DLD1 (cell line): Measurements from ENCODE around the gene OR51B6.
"Not testable (repeated sequence)": the region's sequence is repeated elsewhere in the genome, so short reads cannot be mapped to it uniquely, and the experiment has no call there.

Experiments
- in situ Hi-C: cut with HindIII; loops from 2 replicates; pipeline ENCODE4 v1.10.0; 2017; ENCODE audit warnings: low sequenced_read_pairs

OR51B6 gene

DNA sequence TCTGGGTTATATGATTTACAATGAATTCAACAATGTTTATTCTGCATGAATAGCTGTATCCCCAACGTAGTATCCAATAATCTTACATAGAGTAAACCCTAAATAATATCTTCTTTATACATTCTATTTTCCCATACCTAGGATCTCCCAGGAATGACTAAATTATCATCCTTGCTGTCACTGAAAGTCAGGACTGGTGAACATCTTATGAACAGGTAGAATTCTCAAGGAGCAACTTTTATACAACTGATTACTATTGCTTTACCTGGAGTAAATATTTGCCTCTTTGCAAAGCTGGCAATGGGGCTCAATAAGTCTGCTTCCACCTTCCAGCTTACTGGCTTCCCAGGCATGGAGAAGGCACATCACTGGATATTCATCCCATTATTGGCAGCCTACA, at the start of gene OR51B6:
Gene OR51B6, plus strand, starts transcription at position 301 of the 400 bp plus-strand sequence. Its CDS starts 0 bp downstream, at position 301.
- in situ Hi-C loops, result no loop called here

DNA sequence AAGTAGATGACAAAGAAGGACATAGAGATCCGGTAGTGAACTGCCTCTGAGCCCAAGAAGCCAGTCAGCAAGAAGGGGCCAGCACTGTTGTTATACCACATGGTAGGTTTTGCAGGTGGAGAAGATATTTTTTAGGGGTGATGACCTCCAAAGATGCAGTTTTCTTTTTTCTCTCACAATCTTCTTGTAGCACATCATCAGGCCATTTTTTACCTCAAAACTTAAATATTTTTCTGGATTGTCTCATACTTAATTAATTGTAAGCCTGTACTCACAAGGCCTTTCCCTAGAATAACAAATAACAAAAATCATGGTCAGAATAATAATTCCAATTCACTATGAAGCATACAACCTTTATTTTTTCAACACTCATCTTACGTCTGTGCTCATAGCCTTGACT, 49.5 kb upstream of the OR51B6 start, which contains the start of gene OR51B4:
Gene OR51B4, minus strand, starts transcription at position 101 of the 400 bp plus-strand sequence. Its CDS starts 0 bp downstream, at position 101.
- in situ Hi-C loops, result no loop called here

DNA sequence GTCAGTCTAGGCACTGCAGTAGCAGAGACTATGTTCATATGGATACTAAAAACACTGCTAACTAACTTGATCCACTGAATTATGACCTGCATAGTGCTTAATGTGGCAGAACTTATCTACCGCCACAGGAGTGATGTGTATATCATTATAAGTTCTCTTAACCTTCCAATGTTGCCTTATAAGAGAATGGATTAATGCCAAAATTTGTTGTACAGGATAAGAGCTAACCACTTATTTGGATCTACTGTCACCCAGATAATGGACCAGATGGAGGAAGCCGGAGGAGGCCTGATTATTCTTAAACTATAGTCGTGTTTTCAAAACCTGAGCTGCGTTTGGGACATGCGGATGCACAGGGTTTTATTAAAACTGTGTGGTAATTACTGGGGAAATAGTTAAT, 47.7 kb upstream of the OR51B6 start:
- in situ Hi-C loops, result no loop called here

DNA sequence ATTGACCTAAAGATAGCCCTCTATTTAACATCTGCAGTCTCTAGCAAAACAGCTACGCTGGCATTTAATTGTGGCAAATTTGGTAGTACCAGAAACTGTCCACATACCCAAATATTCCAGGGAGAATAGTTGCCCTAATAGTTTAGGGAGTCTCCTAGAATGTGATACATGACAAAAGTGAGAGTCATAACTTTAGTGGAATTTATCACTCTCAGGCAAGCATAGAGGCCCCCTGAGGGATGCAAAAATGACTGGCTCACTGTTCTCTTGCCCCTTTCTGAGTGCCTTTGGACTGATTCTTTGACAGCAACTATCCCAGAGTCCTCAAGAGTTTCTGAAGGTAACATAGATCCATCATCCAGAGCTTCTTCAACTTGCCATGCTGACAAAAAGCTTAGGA, 47.3 kb upstream of the OR51B6 start:
- in situ Hi-C loops, result no loop called here

DNA sequence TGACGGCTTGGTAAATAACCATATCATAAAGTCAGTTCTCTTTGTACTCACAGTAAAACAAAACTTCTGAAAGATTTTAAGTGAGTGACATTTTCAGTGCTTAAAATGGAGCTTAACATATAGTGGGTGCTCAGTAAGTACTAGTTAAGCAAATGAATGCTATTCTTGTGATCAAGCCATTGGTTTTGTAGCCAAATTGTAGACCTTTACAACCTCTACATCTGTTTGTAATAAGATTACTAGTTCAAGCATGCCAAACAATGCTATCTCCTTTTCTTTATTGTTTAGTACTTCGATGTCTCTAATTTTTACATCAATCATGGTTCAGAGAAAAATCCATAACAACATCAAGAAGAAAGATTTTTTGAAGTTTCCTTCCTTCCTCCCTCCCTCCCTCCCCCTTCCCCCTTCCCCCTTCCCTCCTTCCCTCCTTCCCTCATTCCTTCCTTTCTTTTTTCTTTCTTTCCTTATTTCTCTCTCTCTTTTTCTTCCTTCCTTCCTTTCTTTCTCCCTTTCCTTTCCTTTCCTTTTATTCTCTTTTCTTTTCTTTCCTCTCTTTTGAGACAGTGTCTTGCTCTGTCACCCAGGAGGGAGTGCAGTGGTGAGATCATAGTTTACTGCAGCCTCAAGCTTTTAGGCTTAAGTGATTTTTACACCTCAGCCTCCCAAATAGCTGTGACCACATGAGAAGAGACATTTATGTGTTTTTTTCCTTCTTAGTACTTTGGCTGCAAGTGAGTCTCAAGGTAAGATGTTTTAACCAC, 43.9 kb upstream of the OR51B6 start:
- in situ Hi-C loops, result no loop called here

DNA sequence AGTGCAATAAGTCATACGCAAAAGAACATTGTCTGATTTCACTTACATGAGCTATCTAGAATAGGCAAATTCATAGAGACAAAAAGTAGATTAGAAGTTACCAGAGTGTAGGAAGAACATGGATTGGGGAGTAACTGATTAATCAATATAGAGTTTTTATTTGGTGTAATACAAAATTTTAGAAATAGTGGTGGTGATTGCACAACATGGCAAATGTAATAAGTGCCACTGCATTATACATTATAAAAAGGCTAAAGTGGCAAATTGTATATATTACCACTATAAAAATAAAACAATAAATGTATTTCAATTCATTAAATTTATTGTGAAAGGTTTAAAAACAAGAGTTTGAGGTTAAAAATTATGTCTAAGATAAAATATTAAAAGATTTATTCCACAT, 40.9 kb upstream of the OR51B6 start:
- in situ Hi-C loops, result no loop called here

DNA sequence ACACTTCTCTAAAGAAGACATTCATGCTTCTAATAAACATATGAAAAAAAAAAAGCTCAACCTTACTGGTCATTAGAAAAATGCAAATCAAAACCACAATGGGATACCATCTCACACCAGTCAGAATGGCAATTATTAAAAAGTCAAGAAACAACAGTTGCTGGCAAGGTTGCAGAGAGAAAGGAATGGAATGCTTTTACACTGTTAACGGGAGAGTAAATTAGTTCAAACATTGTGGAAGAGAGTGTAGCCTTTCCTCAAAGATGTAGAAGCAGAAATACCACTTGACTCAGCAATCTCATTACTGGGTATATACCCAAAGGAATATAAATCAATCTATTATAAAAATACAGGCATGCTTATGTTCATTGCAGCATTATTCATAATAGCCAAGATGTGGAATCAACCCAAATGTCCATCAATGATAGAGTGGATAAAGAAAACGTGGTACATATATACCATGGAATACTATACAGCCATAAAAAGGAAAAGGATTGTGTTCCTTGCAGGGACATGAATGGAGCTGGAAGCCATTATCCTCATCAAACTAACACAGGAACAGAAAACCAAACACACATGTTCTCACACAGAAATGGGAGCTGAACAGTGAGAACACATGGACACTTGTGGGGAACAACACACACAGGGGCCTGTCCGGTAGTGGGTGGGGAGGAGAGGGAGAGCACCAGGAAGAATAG, 37.8 kb upstream of the OR51B6 start:
- in situ Hi-C loops, result not testable (repeated sequence)

- in situ Hi-C loops, result no loop called here
These were observed 34.0 kb upstream of the OR51B6 start for GRCh38 chr11:5317292-5317691.

GRCh38 chr11:5324197-5324596, 27.1 kb upstream of the OR51B6 start, which contains the start of gene OR51B2:
OR51B2 (minus strand) TSS chr11:5324297; CDS start chr11:5324297, 0 bp downstream.
- in situ Hi-C loops, result no loop called here

DNA sequence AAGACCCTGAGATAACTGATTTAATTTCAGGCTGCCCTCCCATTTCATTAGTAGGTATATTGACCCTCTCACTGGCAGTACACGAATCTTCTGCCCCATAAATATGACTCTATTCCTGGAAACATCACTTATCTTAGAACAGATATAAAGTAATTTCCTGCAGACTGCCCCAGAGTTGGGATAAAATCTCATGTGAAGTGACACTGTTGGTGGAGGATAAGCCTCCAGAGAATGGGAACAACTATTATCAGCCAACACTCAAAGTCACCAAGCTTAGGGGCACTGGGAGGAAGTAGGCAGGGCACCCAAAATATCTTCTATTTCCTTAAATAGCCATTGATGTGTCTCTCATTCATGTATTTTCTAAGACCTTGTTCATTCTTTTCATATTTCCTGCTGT, 16.1 kb upstream of the OR51B6 start:
- in situ Hi-C loops, result no loop called here

GRCh38 chr11:5336331-5336730, 15.0 kb upstream of the OR51B6 start:
- in situ Hi-C loops, result no loop called here

DNA sequence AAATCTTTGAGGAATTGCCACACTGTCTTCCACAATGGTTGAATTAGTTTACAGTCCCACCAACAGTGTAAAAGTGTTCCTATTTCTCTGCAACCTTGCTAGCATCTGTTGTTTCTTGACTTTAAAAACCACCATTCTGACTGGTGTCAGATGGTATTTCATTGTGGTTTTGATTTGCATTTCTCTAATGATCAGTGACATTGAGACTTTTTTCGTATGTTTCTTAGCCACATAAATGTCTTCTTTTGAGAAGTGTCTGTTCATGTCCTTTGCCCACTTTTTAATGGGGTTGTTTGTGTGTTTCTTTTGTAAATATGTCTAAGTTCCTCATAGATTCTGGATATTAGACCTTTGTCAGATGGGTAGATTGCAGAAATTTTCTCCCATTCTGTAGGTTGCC, 14.1 kb upstream of the OR51B6 start:
- in situ Hi-C loops, result not testable (repeated sequence)

DNA sequence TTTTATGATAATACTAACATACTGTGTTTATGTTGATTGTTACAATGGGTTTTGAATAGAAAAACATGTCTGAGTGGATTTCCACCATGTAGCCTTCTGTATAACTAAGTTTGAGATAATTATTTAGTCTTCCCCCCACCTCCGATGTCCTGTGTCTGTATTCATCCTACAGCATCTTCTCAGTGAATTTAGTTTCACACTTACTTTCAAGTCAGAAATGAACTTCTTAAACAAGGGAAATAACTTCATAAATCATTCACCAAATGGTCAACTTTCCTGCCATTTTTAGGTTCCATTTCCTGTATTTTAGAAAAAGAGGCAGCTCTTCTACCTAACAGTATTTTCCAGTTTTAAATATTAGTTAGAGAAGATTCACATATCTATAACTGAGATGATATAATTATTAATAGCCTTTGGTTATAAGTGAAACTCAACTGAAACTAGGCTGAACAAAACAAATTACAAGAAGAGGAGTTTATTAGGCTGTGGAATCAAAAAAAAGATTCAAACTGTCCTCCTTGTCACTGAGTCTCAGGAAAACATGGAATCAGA, 11.5 kb upstream of the OR51B6 start:
- in situ Hi-C loops, result no loop called here

DNA sequence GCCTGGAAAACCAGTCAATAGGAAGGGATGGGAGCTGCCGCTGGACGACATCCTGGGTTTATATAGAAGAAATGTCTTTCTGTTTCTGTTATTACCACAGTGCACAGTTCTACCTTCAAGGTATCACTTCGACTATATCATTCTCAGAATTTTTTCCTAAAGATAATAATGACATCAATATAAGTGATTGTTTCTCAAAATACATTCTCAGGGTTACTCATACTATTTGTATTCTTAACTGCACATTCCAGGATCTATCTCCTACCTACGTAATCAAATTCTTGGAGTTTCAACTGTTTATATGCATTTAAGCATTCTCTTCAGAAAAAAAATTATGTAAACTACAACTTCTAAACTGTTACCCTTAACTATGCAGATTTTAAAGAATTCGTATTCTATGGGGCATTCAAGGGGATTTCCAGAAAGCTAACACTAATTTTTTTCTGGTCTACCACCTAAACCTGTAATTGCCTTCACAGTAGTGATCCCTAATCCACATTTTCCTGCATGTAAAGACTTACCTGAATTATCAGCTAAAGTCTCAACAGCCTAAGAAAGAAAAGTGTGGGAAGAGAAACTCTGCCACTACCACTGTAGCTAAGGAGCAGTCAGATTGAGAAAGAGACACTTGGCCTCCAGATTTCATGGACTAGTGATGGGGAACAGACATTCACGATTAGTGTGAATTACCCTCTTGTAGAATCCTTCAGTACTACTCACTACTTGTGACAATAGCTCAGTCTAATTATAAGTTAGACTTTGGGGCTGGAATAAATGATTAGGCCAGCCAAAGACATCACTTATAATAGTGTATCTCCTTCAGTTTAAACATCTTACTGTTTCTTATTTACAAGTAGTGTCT, 7.6 kb upstream of the OR51B6 start, which contains the start of gene OR51B5:
Gene OR51B5, minus strand, starts transcription at position 51 of the 862 bp plus-strand sequence. Its CDS starts 0 bp downstream, at position 51.
- in situ Hi-C loops, result no loop called here

GRCh38 chr11:5345831-5346230, 5.5 kb upstream of the OR51B6 start:
- in situ Hi-C loops, result no loop called here

DNA sequence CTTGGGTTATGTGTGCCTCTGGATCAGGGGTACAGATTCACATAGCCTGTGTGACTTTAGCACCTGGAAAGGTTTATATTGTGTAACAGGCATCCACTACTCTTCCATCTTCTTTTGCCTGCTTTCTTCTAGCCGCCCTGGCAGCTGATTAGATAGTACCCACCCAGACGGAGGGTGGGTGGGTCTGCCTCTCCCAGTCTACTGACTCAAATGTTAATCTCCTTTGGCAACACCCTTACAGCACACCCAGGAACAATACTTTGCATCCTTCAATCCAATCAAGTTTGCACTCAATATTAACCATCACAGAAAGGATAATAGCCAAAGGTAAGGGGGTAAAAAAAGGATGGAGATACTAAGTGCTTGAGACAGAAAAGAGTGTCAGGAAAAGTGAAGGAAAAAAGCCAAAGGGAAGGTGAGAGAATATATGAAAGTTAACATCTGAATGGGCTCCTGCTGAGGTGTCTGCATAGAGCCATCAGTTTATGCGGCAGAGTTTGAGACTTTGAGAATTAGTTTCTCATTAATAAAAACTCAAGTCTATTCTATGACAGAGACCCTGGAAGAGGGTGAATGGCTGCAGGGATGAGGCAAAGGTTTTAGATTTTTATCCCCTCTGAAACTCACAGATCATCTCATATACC, 2.6 kb upstream of the OR51B6 start:
- in situ Hi-C loops, result no loop called here

- in situ Hi-C loops, result no loop called here
These were observed 1.8 kb upstream of the OR51B6 start for GRCh38 chr11:5349550-5349949.

DNA sequence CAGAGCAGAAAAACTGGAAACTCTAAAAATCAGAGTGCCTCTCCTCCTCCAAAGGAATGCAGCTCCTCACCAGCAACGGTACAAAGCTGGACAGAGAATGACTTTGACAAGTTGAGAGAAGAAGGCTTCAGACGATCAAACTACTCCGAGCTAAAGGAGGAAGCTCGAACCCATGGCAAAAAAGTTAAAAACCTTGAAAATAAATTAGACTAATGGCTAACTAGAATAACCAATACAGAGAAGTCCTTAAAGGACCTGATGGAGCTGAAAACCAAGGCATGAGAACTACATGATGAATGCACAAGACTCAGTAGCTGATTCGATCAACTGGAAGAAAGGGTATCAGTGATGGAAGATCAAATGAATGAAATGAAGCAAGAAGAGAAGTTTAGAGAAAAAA, 4.7 kb downstream of the OR51B6 start:
- in situ Hi-C loops, result not testable (repeated sequence)

DNA sequence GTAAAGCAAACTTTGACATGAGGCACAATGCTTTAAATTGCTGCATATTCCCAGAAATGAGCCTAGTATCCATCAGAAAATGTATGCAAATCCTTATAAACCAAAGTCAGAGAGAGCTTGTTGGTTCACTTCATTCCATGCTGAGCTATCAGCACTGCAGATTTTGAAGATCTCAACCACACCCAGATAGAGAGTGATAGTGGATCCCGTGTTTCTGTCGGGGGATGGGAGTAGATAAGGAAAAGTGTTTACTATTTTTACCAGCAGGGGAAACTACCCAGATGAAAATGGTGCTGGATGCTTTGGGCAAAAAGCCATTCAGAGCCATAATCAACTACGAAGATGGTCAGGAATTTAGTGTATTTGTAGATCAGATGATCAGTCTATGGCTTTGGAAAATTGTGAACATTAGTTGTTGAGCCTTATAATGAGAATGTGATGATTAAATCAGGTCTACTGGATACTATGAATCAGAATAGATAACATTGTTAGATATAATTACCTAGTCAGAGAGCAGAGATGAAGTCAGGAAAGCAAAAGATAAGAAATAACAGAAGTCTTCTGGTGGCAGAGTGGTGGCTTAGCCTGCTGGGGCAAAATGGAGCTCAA, 10.8 kb downstream of the OR51B6 start:
- in situ Hi-C loops, result no loop called here

DNA sequence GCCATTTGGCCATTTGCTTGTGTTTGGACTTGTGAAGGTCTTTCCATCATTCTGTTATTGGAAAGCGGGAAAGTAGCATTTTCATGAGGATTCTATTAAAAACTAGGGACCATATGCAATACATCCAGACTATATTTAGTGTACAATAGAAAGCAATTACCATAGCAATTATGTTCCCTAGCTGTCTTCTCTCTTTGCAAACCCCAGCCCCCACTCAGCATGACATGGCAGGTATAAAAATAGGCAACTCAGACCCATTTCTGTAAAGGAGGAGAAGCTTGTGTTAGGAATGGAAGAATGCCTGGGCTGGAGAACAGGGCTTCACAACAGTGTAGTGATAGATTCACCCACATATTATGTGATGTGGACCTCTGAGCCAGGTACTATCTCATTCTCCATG, 12.4 kb downstream of the OR51B6 start:
- in situ Hi-C loops, result no loop called here
